Peyer's patch (tissue), 4 donors: Measurements from ENCODE around the gene IFNG. TPM values are rescaled to one million over a fixed set of nuclear protein-coding genes. Genes with fewer than 3 reads are reported as not detected.

Experiments used
- DNase-seq, 3 donors: peaks; one replicate each; pipeline ENCODE4 v3.0.0-alpha.2; 2017 to 2019
- H3K27ac ChIP-seq, 4 donors: fragments of 200-600 bp; sonication (generic); one replicate each; pipeline ENCODE4 v1.5.1; 2016 to 2019
- H3K27me3 ChIP-seq, 2 donors: fragments of 200-600 bp; sonication (generic); one replicate each; pipeline ENCODE4 v1.5.1; 2019
- H3K36me3 ChIP-seq, 3 donors: fragments of 200-600 bp; sonication (generic); one replicate each; pipeline ENCODE4 v1.5.1; 2016 to 2019
- H3K4me1 ChIP-seq, 4 donors: fragments of 200-600 bp; sonication (generic); one replicate each; pipeline ENCODE4 v1.5.1; 2016 to 2019
- H3K4me3 ChIP-seq, 4 donors: fragments of 200-600 bp; sonication (generic); 1 replicate in 3 of 4; 2 replicates in 1 of 4; pipeline ENCODE4 v1.5.1; 2016 to 2019; ENCODE audit warnings: mild to moderate bottlenecking in 1 of 4
- H3K9me3 ChIP-seq, 4 donors: fragments of 200-600 bp; sonication (generic); one replicate each; pipeline ENCODE4 v1.5.1; 2016 to 2019; ENCODE audit warnings: mild to moderate bottlenecking in 1 of 4
- CTCF ChIP-seq, 6 experiments: fragments of 450-650 bp in 4 of 6; fragments of 200-600 bp in 2 of 6; sonication (generic) in 1 of 6; IDR thresholded peaks; one replicate each; pipeline ENCODE4 v1.5.1; 2017 to 2019; ENCODE audit warnings: antibody characterized with exemption in 6 of 6, mild to moderate bottlenecking in 3 of 6, moderate library complexity in 1 of 6
- POLR2A ChIP-seq, 2 donors: fragments of 450-650 bp; IDR thresholded peaks; one replicate each; pipeline ENCODE4 v1.5.1; 2017; ENCODE audit warnings: antibody characterized with exemption in 2 of 2, mild to moderate bottlenecking in 2 of 2, moderate library complexity in 2 of 2
- total RNA-seq, 4 donors: library from RNA; depleted of rRNA; stranded (reverse); fragments of >200 nt; gene quantifications; one replicate each; pipeline ENCODE4 v1.1.0, GENCODE V29; 2016

IFNG gene
- total RNA-seq, 4 donors from 2014 or later: not detected

GRCh38 chr12:68199127-68199526 is 39.6 kb upstream of the IFNG start:
- Histone ChIP-seq H3K27ac (no peak overlapping the region), H3K4me3 (no peak overlapping the region), H3K27me3 (no peaks in the 10 kb centered on the region), H3K36me3 (no peaks in the 10 kb centered on the region), H3K9me3 (no peaks in the 10 kb centered on the region), H3K4me1 (no peaks in the 10 kb centered on the region)
- DNase-seq: no peak
- TF ChIP-seq CTCF (IDR thresholded peaks at IDR 0.05) (no peak), POLR2A (IDR thresholded peaks at IDR 0.05) (no peak)

- Histone ChIP-seq H3K27me3 (no peaks in the 10 kb centered on the region), H3K4me1 (no peaks in the 10 kb centered on the region), H3K27ac (no peak overlapping the region), H3K4me3 (no peak overlapping the region), H3K36me3 (no peaks in the 10 kb centered on the region), H3K9me3 (no peaks in the 10 kb centered on the region)
- no peak for TF ChIP-seq POLR2A (IDR thresholded peaks at IDR 0.05)
- no peak for TF ChIP-seq CTCF (IDR thresholded peaks at IDR 0.05)
- no peak for DNase-seq
Measured at GRCh38 chr12:68198507-68199086, 39.1 kb upstream of the IFNG start.

GRCh38 chr12:68190301-68190700 is 30.8 kb upstream of the IFNG start:
- no peak overlapping the region for H3K4me3 ChIP-seq
- TF ChIP-seq POLR2A (IDR thresholded peaks at IDR 0.05) (no peak), CTCF (IDR thresholded peaks at IDR 0.05) (no peak)
- no peak for DNase-seq

GRCh38 chr12:68189821-68190242 is 30.3 kb upstream of the IFNG start:
- H3K27ac ChIP-seq: no peak overlapping the region
- H3K4me3 ChIP-seq: no peak overlapping the region
- TF ChIP-seq CTCF (IDR thresholded peaks at IDR 0.05): no peak
- no peak for TF ChIP-seq POLR2A (IDR thresholded peaks at IDR 0.05)
- H3K36me3 ChIP-seq: no peaks in the 10 kb centered on the region
- H3K9me3 ChIP-seq: no peaks in the 10 kb centered on the region
- no peaks in the 10 kb centered on the region for H3K27me3 ChIP-seq
- H3K4me1 ChIP-seq: no peaks in the 10 kb centered on the region
- DNase-seq: no peak

More at GRCh38 chr12:68190301-68190700, 30.8 kb upstream of the IFNG start:
- Histone ChIP-seq H3K9me3 (no peaks in the 10 kb centered on the region), H3K36me3 (no peaks in the 10 kb centered on the region), H3K27ac (no peak overlapping the region), H3K4me1 (no peaks in the 10 kb centered on the region), H3K27me3 (no peaks in the 10 kb centered on the region)

GRCh38 chr12:68185598-68185997 is 26.1 kb upstream of the IFNG start:
- DNase-seq: no peak
- no peaks in the 10 kb centered on the region for H3K36me3 ChIP-seq
- TF ChIP-seq CTCF (IDR thresholded peaks at IDR 0.05) (no peak), POLR2A (IDR thresholded peaks at IDR 0.05) (no peak)
- no peaks in the 10 kb centered on the region for H3K4me1 ChIP-seq
- H3K9me3 ChIP-seq: no peaks in the 10 kb centered on the region
- H3K27me3 ChIP-seq: no peaks in the 10 kb centered on the region
- H3K27ac ChIP-seq: no peak overlapping the region
- H3K4me3 ChIP-seq: no peak overlapping the region
